ENCODE measurements around the gene ARHGAP31.

Gene ARHGAP31

DNA sequence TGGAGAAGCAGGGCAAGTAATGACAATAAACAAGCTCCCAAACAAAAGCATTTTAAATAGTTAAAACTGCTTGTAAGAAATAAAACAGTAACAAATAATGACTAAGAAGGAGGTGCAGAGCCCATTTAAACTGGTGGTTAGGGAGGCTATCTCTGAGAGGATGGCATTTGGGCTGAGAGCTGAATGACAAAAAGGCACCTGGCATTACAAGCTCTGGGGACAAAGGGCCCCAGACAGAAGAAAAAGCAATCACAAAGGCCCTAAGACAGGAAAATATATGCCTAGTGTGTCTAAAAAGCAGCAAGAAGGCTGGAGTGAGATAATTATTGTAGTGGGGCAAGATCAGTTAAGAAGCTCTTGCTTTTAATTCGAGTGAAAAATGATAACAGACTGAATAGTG is 159.6 kb downstream of the ARHGAP31 start:
- DNase-seq: no peak

DNA sequence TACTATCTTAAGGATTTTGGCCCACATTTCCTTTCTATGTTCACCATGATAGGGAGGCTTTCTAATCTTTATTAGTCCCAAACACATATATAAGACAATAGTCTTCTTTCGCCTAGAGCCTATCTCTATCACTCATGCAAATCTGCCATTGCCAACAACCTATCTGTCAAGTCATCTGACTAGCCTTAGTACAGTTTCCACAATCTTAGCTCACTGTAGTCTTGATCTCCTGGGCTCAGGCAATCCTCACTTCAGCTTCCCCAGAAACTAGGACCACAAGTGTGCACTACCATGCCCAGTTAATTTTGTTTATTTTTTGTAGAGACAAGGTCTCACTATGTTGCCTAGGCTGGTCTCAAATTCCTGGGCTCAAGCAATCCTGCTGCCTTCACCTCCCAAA is 162.3 kb downstream of the ARHGAP31 start:
- no peak for DNase-seq

DNA sequence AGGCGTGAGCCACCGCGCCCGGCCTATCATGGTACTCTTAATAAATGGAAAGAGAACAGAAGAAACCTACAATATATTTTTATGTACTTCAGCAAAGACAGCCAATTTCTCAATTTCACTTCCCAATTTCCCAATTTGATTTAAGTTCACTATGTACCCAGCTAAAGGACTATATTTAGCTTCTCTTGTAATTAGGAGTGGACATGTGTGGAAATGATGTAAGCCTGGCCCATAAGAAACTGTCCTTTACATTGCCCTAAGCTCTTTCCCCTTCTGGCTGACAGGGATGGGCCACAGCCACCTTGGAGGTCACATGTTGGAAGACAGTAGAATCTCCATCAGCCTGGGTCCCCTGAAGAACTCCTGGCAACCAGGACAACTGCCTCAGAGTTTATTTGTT is 163.1 kb downstream of the ARHGAP31 start:
- DNase-seq: no peak

DNA sequence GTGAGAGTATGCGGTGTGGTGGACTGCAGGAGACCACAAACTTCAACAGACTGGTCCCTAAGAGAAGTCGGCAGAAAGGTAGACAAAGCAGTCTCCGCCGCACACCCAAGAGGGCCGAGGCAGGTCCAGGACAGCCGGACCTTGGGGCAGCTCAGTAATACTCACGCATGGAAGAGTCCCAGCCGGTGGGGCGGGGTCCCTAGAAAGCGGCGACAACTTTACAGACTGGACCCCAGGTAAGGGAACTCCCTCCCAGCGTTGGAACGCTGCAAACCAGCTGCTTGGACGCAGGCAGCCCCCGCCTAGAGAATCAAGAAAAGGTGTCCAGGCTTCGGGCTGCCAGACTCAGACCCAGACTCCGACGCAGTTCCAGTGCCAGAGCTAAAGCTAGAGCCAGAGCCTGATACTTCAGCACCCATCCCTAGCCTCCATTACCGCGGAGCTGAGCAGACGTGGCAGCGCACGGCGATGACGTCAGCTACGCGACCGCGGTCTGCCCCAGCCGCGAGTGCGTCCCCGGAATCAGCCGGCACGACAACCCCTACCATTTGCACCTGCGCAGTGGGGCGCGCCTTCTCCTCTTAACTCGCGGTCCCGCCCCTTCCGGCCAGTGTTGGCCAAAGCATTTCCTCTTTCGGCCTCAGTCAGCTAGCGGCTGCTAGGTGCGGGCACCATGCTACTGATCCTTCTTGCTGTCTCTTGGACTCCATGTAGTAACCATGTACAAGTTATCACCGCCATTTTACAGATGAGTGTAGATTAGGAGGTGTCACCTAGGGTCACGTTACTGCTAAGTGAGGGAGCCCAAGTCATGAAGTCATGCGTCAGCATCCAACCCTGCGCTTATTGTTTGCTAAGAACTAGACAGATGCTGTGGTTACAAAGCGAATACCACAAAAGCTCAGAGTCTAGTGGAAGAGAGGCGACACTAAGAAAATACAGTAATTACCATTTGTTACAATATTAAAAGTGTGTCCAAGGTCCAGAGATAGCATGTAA is 169.3 kb downstream of the ARHGAP31 start, which contains the start of gene TMEM39A:
TMEM39A (minus strand) TSS at position 445 of the 999 bp plus-strand sequence. CDS start 1,541 bp downstream, outside the sequence.
- peak; percentile 96 for DNase-seq

DNA sequence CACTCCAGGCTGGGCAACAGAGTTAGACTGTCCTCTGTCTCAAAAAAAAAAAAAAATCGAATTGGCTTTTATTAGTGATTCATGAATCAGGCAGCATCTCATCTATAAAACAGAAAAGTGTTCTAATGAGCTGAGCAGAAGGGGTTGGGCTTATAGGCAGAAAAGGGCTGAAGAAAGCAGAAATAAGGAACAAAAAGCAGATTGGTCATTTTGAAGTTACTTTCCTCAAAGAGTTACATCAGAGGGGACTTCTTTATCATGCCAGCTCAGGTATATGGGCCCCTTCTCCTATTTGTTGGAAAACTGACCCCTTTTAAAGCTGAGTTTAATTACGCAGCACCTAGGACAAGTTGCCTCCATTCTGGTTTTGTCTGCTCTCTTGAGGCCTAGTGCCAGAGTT is 173.9 kb downstream of the ARHGAP31 start:
- no peak for DNase-seq

DNA sequence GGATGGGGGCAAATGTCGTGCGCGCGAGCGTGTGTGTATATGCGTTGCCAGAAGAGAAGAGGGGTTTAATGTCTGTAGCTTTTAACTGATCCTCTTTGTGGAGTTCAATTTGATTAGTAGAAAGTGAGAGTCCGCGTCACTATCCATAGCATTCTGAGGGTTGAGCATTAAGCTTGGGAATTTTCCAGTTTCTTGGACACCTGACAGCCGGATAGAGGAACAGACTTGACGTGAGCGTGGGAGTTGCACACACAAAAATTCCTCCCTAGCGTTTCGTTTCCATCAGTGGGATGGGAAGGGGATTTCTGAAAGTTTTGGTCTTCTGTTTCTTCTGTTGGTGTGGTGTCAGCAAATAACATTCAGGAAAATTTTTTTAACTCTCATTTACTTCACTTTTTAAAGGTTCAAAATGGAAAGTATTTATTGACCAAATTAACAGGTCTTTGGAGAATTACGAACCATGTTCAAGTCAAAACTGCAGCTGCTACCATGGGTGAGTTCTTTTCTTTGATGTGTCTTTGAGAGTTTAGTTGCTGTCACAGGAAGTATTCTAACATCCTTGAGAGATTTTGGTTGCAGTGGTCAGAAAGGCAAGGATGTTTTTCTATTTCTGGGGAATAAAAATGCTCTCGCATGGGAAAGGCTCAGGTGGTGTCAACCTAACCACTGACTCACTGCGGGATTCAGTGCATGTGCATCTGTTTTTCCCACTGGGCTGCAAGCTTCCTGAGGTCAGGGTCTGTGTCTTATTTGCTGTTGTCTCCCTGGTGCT is 175.4 kb downstream of the ARHGAP31 start:
- DNase-seq: no peak
